ENCODE data around the gene PARD3. TPM values are rescaled to one million over a fixed set of nuclear protein-coding genes. Genes with fewer than 3 reads are reported as not detected.

The PARD3 gene
- polyA plus RNA-seq, 3 donors = 0.51 TPM; not detected in 2

DNA sequence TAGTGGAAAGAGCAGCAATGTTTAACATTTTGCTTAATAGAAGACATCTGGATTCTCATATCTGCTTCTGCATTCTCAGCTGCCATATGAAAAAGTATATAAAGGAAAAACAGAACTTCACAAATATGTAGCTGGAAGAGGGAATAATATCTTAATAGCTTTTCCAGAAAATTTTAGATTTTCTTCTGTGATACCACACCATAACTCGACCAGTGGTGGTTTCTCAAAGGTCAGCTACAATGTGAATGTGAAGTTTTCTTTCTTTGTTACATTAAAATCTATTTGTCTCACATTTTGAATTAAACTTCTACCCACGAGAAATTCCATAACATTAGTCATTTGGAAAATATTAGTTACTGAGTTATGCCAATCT lies 339.8 kb downstream of the PARD3 start:
- no peak for TF ChIP-seq CTCF (IDR thresholded peaks at IDR 0.05)
- no peaks in the 10 kb centered on the region for H3K4me1 ChIP-seq (ENCODE audit: control insufficient read depth in 1 of 2, insufficient read depth in 2 of 2, low read length in 2 of 2)
- WGBS (ENCODE audit: insufficient coverage) = no CpG with 5 or more reads among the region's 2 CpGs

DNA sequence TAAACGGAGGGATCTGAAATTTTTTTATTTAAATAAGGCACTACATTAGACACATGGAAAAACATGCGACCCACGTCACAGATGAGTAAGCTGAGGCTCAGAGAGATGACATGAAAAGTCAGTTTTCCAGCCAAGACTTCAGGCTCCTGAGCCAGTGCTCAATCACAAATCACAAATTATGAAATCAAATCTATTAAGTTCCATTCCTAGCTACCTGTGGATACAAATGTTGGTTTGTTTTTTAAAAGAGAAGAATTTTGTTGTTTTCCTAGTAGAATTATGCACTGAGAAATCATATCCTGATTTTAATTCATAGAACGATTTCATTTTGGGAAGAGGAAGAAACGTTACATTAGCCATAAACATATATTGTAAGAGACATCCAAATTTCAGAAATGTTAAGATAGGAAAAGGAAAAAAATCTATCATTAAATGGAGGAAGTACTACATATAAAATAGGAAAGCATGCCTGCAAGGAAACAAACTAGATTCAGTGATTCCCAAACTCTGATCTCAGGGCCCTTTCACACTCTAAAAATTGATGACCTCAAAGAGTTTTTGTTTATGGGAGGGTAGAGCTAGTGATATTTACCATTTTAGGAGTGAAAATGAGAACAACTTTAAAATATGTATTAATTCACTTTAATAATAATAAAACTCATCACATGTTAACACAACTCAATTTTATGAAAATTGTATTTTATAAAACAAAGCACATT lies 340.4 kb downstream of the PARD3 start:
- no CpG with 5 or more reads among the region's 5 CpGs for WGBS (ENCODE audit: insufficient coverage)
- H3K79me2 ChIP-seq (ENCODE audit: insufficient read depth, low read length) = no peaks in the 10 kb centered on the region
- H3K27me3 Mint-ChIP-seq (ENCODE audit: low read depth in 3 of 3) = peaks cover 0 to 2% (median 0%) of the 10 kb centered on the region in 3 donors

More for the DNA sequence above, 339.8 kb downstream of the PARD3 start:
- DNase-seq = no peak
- intact Hi-C loops (cut with micrococcal nuclease) = no loop called here
- Mint-ChIP-seq H3K4me1 (no peaks in the 10 kb centered on the region), H3K27me3 (ENCODE audit: low read depth in 3 of 3) (peaks cover 0 to 2% (median 0%) of the 10 kb centered on the region in 3 donors), H3K9me3 (peaks cover 0 to 2% (median 0%) of the 10 kb centered on the region in 7 donors), H3K27ac (no peak overlapping the region), H3K4me3 (no peak overlapping the region), H3K36me3 (no peaks in the 10 kb centered on the region)
- no peaks in the 10 kb centered on the region for H3K36me3 ChIP-seq (replicated peaks in 1 of 2; ENCODE audit: control insufficient read depth in 1 of 2, insufficient read depth in 2 of 2, low read length in 2 of 2)
- no peak overlapping the region for H2AFZ ChIP-seq (ENCODE audit: insufficient read depth, low read depth, low read length, poor library complexity, severe bottlenecking)
- H3K9ac ChIP-seq (ENCODE audit: insufficient read depth, low read length, poor library complexity, severe bottlenecking) = no peak overlapping the region
- H3K4me3 ChIP-seq (replicated peaks in 1 of 3; ENCODE audit: low read depth in 2 of 3, low read length in 3 of 3) = no peak overlapping the region
- no peak overlapping the region for H3K4me2 ChIP-seq (replicated peaks; ENCODE audit: extremely low read depth, low read length, poor library complexity, severe bottlenecking)
- H4K20me1 ChIP-seq (ENCODE audit: insufficient read depth, low read length) = no peaks in the 10 kb centered on the region
- no peaks in the 10 kb centered on the region for H3K9me3 ChIP-seq (replicated peaks in 1 of 2; ENCODE audit: control insufficient read depth in 1 of 2, insufficient read depth in 1 of 2, low read length in 2 of 2)
- H3K79me2 ChIP-seq (ENCODE audit: insufficient read depth, low read length) = no peaks in the 10 kb centered on the region
- no peaks in the 10 kb centered on the region for H3K27me3 ChIP-seq (ENCODE audit: control insufficient read depth in 2 of 2, insufficient read depth in 2 of 2, low read length in 2 of 2)
- no peak overlapping the region for H3K27ac ChIP-seq (ENCODE audit: low read depth in 1 of 2, low read length in 2 of 2)

More for the DNA sequence above, 340.4 kb downstream of the PARD3 start:
- TF ChIP-seq CTCF (IDR thresholded peaks at IDR 0.05) = no peak
- DNase-seq = no peak
- Histone ChIP-seq H3K4me3 (replicated peaks in 1 of 3; ENCODE audit: low read depth in 2 of 3, low read length in 3 of 3) (no peak overlapping the region), H3K9ac (ENCODE audit: insufficient read depth, low read length, poor library complexity, severe bottlenecking) (no peak overlapping the region), H3K4me1 (ENCODE audit: control insufficient read depth in 1 of 2, insufficient read depth in 2 of 2, low read length in 2 of 2) (no peaks in the 10 kb centered on the region), H3K9me3 (replicated peaks in 1 of 2; ENCODE audit: control insufficient read depth in 1 of 2, insufficient read depth in 1 of 2, low read length in 2 of 2) (no peaks in the 10 kb centered on the region), H3K27ac (ENCODE audit: low read depth in 1 of 2, low read length in 2 of 2) (no peak overlapping the region), H4K20me1 (ENCODE audit: insufficient read depth, low read length) (no peaks in the 10 kb centered on the region), H3K4me2 (replicated peaks; ENCODE audit: extremely low read depth, low read length, poor library complexity, severe bottlenecking) (no peak overlapping the region), H3K36me3 (replicated peaks in 1 of 2; ENCODE audit: control insufficient read depth in 1 of 2, insufficient read depth in 2 of 2, low read length in 2 of 2) (no peaks in the 10 kb centered on the region), H3K27me3 (ENCODE audit: control insufficient read depth in 2 of 2, insufficient read depth in 2 of 2, low read length in 2 of 2) (no peaks in the 10 kb centered on the region), H2AFZ (ENCODE audit: insufficient read depth, low read depth, low read length, poor library complexity, severe bottlenecking) (no peak overlapping the region)
- Mint-ChIP-seq H3K9me3 (peaks cover 0 to 2% (median 0%) of the 10 kb centered on the region in 7 donors), H3K27ac (no peak overlapping the region), H3K4me1 (no peaks in the 10 kb centered on the region), H3K4me3 (no peak overlapping the region), H3K36me3 (no peaks in the 10 kb centered on the region)
- intact Hi-C loops (cut with micrococcal nuclease) = no loop called here

All from CD14-positive monocyte (primary cell).